Kidney (tissue), 14 donors: ENCODE measurements around the gene MYO1D. TPM values are rescaled to one million over a fixed set of nuclear protein-coding genes. Genes with fewer than 3 reads are reported as not detected.

Source experiments
- DNase-seq, 5 donors: peaks; one replicate each; pipeline ENCODE4 v3.0.0-alpha.2; 2013 to 2020
- FAIRE-seq: peaks from 2 replicates; lab custom pipeline; 2012; peaks lifted over from hg19 to GRCh38; lab: Jason Lieb, UNC
- H3K27ac ChIP-seq, 2 donors: one replicate each; pipeline ENCODE4 v1.7.0; 2013; ENCODE audit warnings: low read depth in 2 of 2, low read length in 2 of 2, inconsistent platforms in 1 of 2
- H3K27me3 ChIP-seq: one replicate; pipeline ENCODE4 v1.7.1; 2013; ENCODE audit warnings: low read length, inconsistent platforms; ENCODE audit not compliant: control insufficient read depth, insufficient read depth
- H3K36me3 ChIP-seq, 3 donors: one replicate each; pipeline versions ENCODE4 v1.7.0 to v1.7.1; 2013; ENCODE audit warnings: low read length in 3 of 3, control low read depth in 1 of 3, inconsistent platforms in 1 of 3; ENCODE audit not compliant: insufficient read depth in 3 of 3, control insufficient read depth in 2 of 3
- H3K4me1 ChIP-seq, 3 donors: one replicate each; pipeline versions ENCODE4 v1.7.0 to v1.7.1; 2013; ENCODE audit warnings: low read length in 3 of 3, inconsistent platforms in 1 of 3, low read depth in 1 of 3; ENCODE audit not compliant: control insufficient read depth in 2 of 3, insufficient read depth in 2 of 3
- H3K4me3 ChIP-seq, 3 donors: one replicate each; pipeline versions ENCODE4 v1.7.0 to v1.8.1; 2013; ENCODE audit warnings: low read length in 3 of 3, control low read depth in 1 of 3, inconsistent platforms in 1 of 3
- H3K9ac ChIP-seq, 3 donors: one replicate each; pipeline versions ENCODE4 v1.7.0 to v1.7.1; 2013; ENCODE audit warnings: low read length in 3 of 3, control low read depth in 1 of 3, inconsistent platforms in 1 of 3
- H3K9me3 ChIP-seq, 3 donors: one replicate each; pipeline versions ENCODE4 v1.7.0 to v1.7.1; 2013; ENCODE audit warnings: low read length in 3 of 3, control low read depth in 1 of 3, inconsistent platforms in 1 of 3; ENCODE audit not compliant: control insufficient read depth in 2 of 3, insufficient read depth in 1 of 3
- CTCF ChIP-seq: IDR thresholded peaks from 3 replicates; pipeline ENCODE4 v1.5.1; 2012; ENCODE audit warnings: mild to moderate bottlenecking, moderate library complexity, borderline replicate concordance; ENCODE audit not compliant: insufficient read depth; ENCODE audit errors: extremely low read depth
- intact Hi-C: fragments of 100-400 bp; cut with DNase I; formaldehyde crosslinking; loops from one replicate; pipeline ENCODE4 v1.11.1; 2022
- polyA plus RNA-seq: library from polyadenylated mRNA; stranded (reverse); fragments of 350-450 nt; fragmentation: Illumina TruSeq; extraction: RNeasy Lipid Tissue Mini Kit (QIAGEN cat#74804); gene quantifications from one replicate; pipeline ENCODE4 v1.2.3, GENCODE V29; 2014; ENCODE audit warnings: low read depth, low replicate concordance; ENCODE audit not compliant: insufficient read depth
- total RNA-seq: library from RNA; stranded (reverse); fragmentation: NEBNext Ultra II Directional; extraction: Animal tissue kit (Norgen Biotek cat#: 25700); gene quantifications from one replicate; pipeline ENCODE4 v1.2.1, GENCODE V29; 2021
- donor health status: control.
- donor health status: control.
- donor health status: control.
- donor health status: control.
- donor health status: control.
- donor health status: DM: yes; HTN: yes; CAD: no.
- donor health status: Normal renal cell carcinoma (clear cell type).

The MYO1D gene
- total and polyA plus RNA-seq, 2 donors from 2014 or later: 21.1 to 99.9 TPM

DNA sequence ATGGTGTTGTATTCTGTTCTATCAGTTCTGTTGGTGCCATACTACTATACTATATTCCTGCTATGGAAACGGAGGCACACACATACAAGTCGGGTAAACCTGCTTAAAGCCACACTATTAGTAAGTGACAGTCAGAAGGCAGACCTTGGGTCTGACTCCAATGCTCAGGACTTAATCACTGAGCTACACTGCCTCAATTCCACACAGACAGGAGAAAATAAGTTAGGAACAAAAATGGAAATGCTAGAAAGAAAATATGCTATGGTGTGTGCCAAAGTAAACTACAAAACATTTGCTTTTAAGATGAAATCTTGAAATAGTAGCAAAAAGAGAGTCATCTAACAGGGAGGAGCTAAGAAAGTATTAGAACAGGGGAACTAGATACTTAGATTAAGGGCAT lies 48.1 kb downstream of the MYO1D start:
- intact Hi-C loops: no loop called here
- H3K27me3 ChIP-seq: no peaks in the 10 kb centered on the region
- no peaks in the 10 kb centered on the region for H3K36me3 ChIP-seq
- no peaks in the 10 kb centered on the region for H3K9me3 ChIP-seq
- H3K4me3 ChIP-seq: no peak overlapping the region
- H3K4me1 ChIP-seq: peaks cover 0 to 3% (median 0%) of the 10 kb centered on the region in 3 donors
- no peak for TF ChIP-seq CTCF
- H3K27ac ChIP-seq: no peak overlapping the region
- H3K9ac ChIP-seq: no peak overlapping the region
- FAIRE-seq (no peak), DNase-seq (peak in 1 of 5 donors; percentile 11)

DNA sequence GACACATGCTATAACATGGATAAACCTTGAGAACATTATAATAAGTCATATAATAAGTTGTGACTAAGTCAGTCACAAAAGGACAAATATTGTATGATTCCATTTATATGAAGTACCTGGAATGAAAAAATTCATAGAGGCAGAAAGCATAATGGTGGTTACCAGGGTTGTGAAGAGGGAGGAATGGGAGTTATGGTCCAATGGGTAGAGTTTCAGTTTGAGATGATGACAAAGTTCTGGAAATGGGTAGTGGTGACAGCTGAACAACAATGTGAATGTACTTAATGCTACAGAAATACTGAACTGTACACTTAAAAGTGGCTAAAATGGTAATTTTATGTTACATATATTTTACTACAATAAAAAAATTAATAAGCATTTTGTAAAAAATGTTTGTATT lies 49.7 kb downstream of the MYO1D start:
- TF ChIP-seq CTCF: no peak
- no peak overlapping the region for H3K4me3 ChIP-seq
- intact Hi-C loops: no loop called here
- H3K4me1 ChIP-seq: peaks cover 0 to 3% (median 0%) of the 10 kb centered on the region in 3 donors
- no peaks in the 10 kb centered on the region for H3K36me3 ChIP-seq
- no peak for DNase-seq
- no peak overlapping the region for H3K9ac ChIP-seq
- no peaks in the 10 kb centered on the region for H3K9me3 ChIP-seq
- H3K27ac ChIP-seq: no peak overlapping the region
- no peaks in the 10 kb centered on the region for H3K27me3 ChIP-seq
- no peak for FAIRE-seq

DNA sequence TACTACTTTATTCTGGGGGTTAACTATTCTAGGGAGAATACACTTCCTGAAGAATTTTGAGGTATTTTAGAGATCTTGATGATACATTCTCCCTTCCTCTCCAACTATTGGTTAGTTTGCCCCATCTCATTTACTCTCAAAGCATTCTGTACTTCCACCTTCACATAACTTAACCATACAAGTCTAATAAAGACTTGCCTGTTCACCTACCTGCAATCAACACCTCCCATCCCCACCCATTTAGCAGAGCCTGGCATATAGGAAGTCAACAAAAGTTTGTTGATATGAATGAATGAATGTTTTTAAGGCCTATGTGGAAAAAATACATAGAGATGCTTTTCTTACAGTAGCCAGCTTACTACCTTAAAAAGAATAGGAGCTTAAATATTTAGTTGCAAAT lies 50.8 kb downstream of the MYO1D start:
- no peak for TF ChIP-seq CTCF
- intact Hi-C loops: no loop called here
- H3K27me3 ChIP-seq: no peaks in the 10 kb centered on the region
- DNase-seq (no peak), FAIRE-seq (no peak)
- H3K4me1 ChIP-seq: peaks cover 0 to 3% (median 0%) of the 10 kb centered on the region in 3 donors
- H3K9ac ChIP-seq: no peak overlapping the region
- H3K4me3 ChIP-seq: no peak overlapping the region
- no peaks in the 10 kb centered on the region for H3K9me3 ChIP-seq
- H3K36me3 ChIP-seq: no peaks in the 10 kb centered on the region
- H3K27ac ChIP-seq: no peak overlapping the region

DNA sequence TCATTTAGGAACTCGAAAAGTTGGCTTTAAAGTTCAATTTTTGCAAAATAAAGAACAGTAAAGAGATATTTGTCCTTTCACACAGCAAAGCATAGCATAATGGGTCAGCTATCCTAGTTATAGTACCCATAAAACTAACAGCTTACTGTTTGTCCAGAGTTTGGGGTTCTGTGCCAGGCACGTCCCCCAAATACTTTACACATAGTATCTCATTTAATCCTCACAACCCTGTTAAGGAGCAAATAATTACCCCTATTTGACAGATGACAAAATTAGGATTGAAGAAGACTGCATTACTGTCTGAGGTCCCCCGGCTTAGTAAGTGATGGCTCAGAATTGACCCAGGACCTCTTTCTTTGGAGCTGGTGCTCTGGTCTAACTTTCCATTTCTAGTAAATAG lies 52.6 kb downstream of the MYO1D start:
- H3K27me3 ChIP-seq: no peaks in the 10 kb centered on the region
- no peaks in the 10 kb centered on the region for H3K9me3 ChIP-seq
- no peak for FAIRE-seq
- intact Hi-C loops: no loop called here
- H3K27ac ChIP-seq: no peak overlapping the region
- H3K4me3 ChIP-seq: no peak overlapping the region
- DNase-seq: no peak
- peaks cover 0 to 3% (median 0%) of the 10 kb centered on the region in 3 donors for H3K4me1 ChIP-seq
- no peak for TF ChIP-seq CTCF
- H3K36me3 ChIP-seq: no peaks in the 10 kb centered on the region
- no peak overlapping the region for H3K9ac ChIP-seq
